Epithelial cell of alveolus of lung (primary cell): ENCODE measurements around the gene TNFRSF12A. TPM values are rescaled to one million over a fixed set of nuclear protein-coding genes. Genes with fewer than 3 reads are reported as not detected.

ENCODE experiments used
- total RNA-seq: library from RNA; depleted of rRNA; stranded (reverse); fragments of >200 nt; gene quantifications from 2 replicates; pipeline ENCODE4 v1.2.1, GENCODE V29; 2015

TNFRSF12A gene, protein sequence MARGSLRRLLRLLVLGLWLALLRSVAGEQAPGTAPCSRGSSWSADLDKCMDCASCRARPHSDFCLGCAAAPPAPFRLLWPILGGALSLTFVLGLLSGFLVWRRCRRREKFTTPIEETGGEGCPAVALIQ
- total RNA-seq, result 24.8 and 323 TPM in 2 replicates

DNA sequence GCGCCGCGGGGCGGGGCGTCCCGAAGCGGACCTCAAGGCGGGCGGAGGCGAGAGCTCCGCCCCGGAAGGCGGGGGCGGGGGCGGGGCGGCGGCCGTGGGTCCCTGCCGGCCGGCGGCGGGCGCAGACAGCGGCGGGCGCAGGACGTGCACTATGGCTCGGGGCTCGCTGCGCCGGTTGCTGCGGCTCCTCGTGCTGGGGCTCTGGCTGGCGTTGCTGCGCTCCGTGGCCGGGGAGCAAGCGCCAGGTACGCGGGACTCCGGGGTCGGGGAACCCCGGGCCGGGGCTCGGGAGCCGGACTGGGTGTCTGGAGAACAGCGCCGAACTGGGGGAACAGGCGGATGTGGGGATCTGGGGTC is at the start of gene TNFRSF12A:
Gene TNFRSF12A (plus strand): TSS at position 122 of the 357 bp plus-strand sequence. CDS start 30 bp downstream, at position 152.

DNA sequence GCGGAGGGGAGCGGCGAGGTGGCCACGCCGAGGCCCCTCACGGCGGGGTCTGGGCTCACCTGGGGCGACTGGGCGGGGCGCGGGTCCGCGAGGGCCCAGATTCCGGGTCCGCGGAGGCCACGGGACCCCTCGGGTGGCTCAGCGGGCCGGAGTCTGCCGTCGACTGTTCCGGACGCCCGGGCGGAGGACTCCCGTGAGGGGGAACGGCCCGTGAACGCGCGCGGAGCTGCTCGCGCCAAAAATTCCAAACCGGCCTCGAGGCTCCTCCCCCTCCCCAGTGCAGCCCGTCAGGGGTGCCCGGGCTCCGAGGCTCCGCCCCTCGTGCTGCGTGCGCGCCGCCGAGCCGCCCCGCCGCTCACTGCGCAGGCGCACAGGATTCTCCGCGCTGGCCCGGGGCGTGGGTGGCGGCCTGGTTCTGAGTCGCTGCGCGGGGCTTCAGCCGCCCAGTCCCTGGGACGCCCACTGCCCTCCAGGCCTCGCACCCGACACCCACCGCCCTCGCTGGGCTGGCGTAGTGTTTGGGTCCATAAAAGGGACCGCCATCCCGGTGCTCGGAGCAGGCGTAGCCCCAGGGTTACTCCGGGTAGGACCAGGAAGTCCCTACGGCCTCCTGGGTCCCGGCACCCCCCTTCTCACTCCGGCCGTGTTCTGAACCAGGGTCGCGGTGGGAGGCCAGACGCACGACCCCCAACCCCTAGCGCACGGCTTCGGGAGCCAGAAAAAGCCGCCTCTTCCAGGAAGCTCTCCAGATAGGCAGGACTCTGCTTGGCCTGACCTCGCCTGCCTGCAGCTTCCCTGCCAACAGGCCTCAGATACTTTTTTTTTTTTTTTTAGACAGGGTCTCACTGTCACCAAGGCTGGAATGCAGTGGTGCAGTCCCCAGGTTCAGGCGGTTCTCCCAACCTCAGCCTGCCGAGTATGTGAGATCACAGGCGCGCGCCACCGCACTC is 39.7 kb upstream of the TNFRSF12A start, which contains the start of gene PKMYT1:
Gene PKMYT1 (minus strand): TSS at position 220 of the 950 bp plus-strand sequence. CDS start 789 bp downstream, outside the sequence.

DNA sequence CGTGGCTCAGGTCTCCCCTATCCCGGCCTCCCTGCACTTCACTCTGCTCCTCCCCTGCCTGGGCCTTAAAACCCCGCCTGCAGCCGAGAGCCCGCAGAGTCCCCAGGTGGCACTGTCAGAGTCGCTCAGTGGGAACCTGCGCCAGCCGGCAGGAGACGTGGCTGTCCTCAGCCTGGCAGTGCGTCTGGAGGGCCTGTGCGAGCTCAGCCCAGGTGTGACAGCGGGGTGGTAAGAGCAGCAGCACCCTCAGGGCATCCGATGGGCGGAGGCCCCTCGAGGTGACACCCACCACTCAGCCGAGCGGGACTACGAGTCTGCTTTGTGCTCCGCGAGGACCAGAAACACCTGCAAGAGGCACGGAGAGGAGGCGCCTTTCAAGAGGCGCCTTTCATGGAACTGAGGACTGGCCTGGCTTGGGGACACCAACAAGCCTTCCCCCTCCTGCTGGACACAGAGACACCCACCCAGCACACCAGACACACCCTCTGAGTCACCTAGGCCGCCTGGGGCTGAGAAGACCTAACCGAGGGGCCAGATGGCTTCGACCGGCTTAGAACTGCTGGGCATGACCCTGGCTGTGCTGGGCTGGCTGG is 7.2 kb upstream of the TNFRSF12A start, which contains the start of gene CLDN9:
Gene CLDN9 (plus strand): TSS at position 96 of the 593 bp plus-strand sequence. CDS start 440 bp downstream, at position 536.

DNA sequence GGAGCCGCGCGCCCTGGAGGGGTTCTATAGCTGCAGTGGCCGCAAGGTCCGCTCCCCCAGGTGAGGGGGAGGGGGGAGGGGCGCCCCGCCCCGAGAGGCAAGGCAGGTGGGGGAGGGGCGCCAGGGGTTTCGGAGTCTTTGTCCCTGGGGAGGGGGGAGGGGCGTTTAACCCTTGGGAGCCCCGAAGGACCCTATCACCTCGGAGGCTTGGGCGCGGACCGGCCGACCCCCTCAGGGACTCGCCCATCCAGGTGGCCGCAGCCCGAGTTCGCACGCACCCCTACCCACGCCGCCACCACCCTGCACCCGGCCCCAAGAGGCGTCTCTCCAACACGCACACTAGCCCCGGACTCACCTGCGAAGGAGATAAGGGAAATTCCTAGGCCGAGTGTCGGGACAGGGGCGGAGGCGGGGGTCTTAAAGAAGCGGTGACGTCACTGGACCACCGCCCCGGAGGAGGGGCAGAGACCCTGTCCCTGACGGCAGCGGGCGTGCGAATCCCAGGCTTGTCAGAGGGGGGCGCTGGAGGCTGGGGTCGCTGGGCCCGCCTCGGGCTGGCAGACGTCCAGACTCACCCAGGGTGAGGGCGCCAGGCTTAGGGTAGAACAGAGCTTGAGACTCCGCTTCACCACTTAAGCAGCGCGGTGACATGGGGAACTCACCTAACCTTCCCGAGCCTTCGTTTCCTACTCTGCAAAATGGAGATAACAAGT is 2.2 kb upstream of the TNFRSF12A start, which contains the start of gene CLDN6:
Gene CLDN6 (minus strand): TSS at position 390 of the 713 bp plus-strand sequence. CDS start 2,162 bp downstream, outside the sequence.

DNA sequence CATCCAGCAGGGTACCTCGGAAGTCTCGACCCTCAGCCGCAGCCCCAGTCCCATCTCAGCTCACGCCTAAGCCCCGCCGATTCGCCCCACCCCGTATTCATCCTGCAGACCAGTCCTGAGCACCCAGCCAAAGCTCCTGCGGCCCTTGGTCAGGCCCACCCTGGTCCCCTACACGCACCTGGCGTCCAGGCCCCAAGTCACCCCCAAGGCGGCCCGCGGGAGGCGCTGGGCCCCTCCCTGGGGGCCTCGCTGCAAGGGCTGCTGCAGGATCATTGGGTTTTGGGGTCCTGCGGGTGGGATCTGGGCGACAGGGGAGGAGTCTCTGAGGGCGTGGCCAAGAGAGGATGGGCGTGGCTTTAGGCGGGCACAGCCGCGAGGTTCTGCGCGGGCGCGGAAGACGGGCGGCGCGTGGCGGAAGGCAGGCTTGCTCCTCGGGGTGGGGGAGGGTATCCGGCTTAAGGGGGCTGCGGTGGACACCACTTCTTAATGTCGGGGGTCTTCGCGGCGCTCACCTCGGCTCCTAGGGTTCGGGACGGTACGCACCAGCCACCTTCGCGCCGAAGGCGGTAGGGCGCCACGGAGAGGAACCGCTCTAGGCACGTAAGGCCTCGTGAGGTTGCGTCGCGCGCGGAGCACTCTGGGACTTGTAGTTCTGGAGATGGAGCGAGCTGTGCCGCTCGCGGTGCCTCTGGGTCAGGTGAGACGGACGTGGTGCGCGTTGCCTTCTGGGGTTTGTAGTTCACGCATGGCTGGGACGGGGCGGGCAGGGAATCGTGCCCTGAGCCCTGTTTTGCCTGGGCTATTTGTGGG is 3.7 kb downstream of the TNFRSF12A start, which contains the start of the genes HCFC1R1 and THOC6:
Gene HCFC1R1 (minus strand): TSS at position 274 of the 810 bp plus-strand sequence. CDS start 1 bp downstream, at position 273.
Gene THOC6 (plus strand): TSS at position 367 of the 810 bp plus-strand sequence. CDS start 292 bp downstream, at position 659.

DNA sequence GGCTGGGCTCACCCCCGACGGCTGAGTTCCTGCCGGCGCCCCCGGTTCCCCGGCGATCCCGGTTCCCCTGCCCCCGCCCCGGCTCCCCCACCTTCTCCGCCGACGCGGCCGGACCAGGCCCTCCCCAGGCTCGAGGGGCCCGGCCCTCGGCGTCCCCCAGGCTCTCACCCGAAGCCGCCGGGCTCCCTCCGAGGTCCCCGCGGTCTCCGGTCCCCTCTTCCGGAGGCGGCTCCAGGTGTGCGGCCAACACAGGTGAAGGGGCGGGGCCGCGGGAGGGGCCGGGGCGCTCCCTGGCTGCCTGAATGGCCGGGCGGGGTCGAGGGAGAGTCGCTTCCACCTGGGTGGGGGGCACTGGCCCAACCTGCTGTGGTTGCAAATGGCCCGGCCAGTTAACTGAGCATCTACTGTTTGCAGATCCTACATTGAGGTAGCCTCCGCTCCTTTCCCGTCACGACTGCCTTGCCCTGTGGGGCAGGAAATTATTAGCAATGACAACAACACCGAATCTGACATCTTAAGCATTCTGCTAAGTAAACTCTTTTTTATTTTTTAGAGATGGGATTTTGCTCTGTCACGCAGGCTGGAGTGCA is 16.7 kb downstream of the TNFRSF12A start, which contains the start of gene BICDL2:
Gene BICDL2 (minus strand): TSS at position 219 of the 590 bp plus-strand sequence. CDS start 1,448 bp downstream, outside the sequence.

DNA sequence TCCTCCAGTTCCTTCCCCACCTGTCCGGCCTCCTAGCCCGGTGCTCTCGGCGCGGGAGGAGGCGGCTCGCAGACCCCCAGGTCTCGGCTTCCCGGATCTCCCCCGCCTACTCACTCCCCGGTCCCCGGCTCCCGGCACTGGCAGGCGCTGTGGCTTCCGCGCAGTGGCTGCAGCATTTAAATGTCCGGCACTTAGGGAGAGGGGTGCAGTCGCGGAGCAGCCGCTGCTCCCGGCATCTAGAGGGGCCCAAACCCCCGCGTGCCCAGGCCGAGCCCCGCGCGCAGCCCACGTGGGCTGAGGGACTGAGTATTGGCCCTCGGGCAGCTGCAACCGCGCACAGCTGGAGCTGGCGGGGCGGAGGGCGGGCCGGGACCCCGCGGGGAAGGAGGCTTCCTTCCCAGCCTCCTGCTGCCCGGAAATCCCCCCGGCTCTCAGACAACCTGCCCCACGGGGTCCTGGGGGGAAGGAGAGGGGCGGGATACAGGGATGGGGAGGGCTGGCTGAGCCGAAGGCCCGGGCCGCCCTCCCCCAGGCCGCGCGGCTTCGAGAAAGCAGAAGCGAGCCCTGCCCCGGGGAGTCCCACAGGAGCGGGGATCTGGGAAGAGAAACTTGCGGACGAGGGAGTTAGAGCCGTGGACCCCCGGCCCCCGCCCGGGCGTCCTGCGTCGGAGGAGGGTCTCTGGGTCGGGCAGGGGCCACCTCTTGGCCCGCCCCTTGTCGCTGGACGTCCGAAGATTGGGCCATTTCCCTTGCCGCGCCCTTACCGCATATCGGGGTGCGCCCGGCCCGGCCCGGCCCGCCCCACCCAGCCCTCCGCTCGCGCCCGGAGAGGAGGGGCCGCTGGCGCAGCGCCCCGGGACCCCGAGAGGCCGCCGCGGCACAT is 25.8 kb downstream of the TNFRSF12A start, which contains the start of gene MMP25:
Gene MMP25 (plus strand): TSS at position 804 of the 883 bp plus-strand sequence. CDS start 357 bp downstream, outside the sequence.

DNA sequence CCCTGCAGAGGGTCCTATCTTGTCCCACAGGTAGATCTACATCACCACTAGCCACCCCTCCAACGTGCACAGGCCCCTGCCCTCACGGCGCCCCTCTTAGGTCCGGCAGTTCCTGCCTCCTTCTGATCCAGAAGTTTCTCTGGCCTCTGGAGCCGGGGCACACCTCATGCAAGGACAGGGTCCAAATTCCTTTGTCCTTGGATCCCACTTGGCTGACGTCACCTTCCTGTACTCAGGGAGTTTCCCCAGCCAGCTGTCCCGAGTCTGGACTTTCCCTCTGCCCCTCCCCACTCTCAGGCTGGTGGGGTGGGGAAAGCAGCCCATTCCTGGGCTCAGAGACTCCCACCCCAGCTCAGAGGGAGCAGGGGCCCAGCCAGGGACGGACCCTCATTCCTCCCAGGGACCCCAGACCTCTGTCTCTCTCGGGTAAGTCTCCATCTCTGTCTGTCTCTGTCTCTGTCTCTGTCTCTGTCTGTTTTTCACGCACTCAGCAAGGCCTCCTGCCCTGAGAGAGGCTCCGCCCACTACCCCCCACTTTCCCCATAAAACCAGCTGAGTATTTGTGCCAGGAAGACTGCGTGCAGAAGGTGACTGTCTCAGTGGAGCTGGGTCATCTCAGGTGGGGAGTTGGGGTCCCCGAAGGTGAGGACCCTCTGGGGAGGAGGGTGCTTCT is 45.0 kb downstream of the TNFRSF12A start, which contains the start of gene IL32:
Gene IL32 (plus strand): TSS at position 572 of the 673 bp plus-strand sequence. CDS start 172 bp downstream, outside the sequence.

Other genes starting within 250 kb of the TNFRSF12A start
- 440 and 841 TPM in 2 replicates for gene ELOB, start 243.1 kb upstream of the TNFRSF12A start, total RNA-seq
- not detected in 2 replicates for gene PRSS33, start 232.8 kb upstream of the TNFRSF12A start, total RNA-seq
- gene PRSS41, start 221.9 kb upstream of the TNFRSF12A start, total RNA-seq, result not detected in 2 replicates
- gene PRSS21, start 203.1 kb upstream of the TNFRSF12A start, total RNA-seq, result 2.2 TPM in 1 of 2 replicates, not detected in the other
- 1.4 TPM in 1 of 2 replicates, not detected in the other for gene ZG16B, start 190.1 kb upstream of the TNFRSF12A start, total RNA-seq
- 0.40 and 4.3 TPM in 2 replicates for gene PRSS22, start 162.2 kb upstream of the TNFRSF12A start, total RNA-seq
- 76.9 and 147 TPM in 2 replicates for gene FLYWCH2, start 137.2 kb upstream of the TNFRSF12A start, total RNA-seq
- gene FLYWCH1, start 108.4 kb upstream of the TNFRSF12A start, total RNA-seq, result 34.7 and 50.4 TPM in 2 replicates
- 1.2 TPM in 1 of 2 replicates, not detected in the other for gene KREMEN2, start 56.1 kb upstream of the TNFRSF12A start, total RNA-seq
- gene PAQR4, start 51.0 kb upstream of the TNFRSF12A start, total RNA-seq, result 6.7 and 13.7 TPM in 2 replicates
- gene PKMYT1, start 39.9 kb upstream of the TNFRSF12A start, total RNA-seq, result 12.6 and 30.1 TPM in 2 replicates
- 0.39 TPM in 1 of 2 replicates, not detected in the other for gene CLDN9, start 7.4 kb upstream of the TNFRSF12A start, total RNA-seq
- gene CLDN6, start 2.2 kb upstream of the TNFRSF12A start, total RNA-seq, result 2.6 and 23.9 TPM in 2 replicates
- 56.6 and 61.4 TPM in 2 replicates for gene HCFC1R1, start 3.6 kb downstream of the TNFRSF12A start, total RNA-seq
- gene THOC6, start 3.7 kb downstream of the TNFRSF12A start, total RNA-seq, result 18.5 and 33.4 TPM in 2 replicates
- gene BICDL2, start 16.6 kb downstream of the TNFRSF12A start, total RNA-seq, result 1.9 TPM in 1 of 2 replicates, not detected in the other
- 0.13 TPM in 1 of 2 replicates, not detected in the other for gene MMP25, start 26.2 kb downstream of the TNFRSF12A start, total RNA-seq
- gene IL32, start 45.3 kb downstream of the TNFRSF12A start, total RNA-seq, result 5.3 and 123 TPM in 2 replicates
- gene ZSCAN10, start 78.9 kb downstream of the TNFRSF12A start, total RNA-seq, result not detected in 2 replicates
- gene ZNF205, start 92.2 kb downstream of the TNFRSF12A start, total RNA-seq, result 9.6 and 18.7 TPM in 2 replicates
- 7.2 and 12.7 TPM in 2 replicates for gene ZNF213, start 114.7 kb downstream of the TNFRSF12A start, total RNA-seq
- not detected in 2 replicates for gene OR1F1, start 167.8 kb downstream of the TNFRSF12A start, total RNA-seq
- 4.4 and 12.1 TPM in 2 replicates for gene ZNF200, start 214.8 kb downstream of the TNFRSF12A start, total RNA-seq
- not detected in 2 replicates for gene MEFV, start 236.3 kb downstream of the TNFRSF12A start, total RNA-seq